Measurements from ENCODE around the gene ADGRG7.

Gene ADGRG7

DNA sequence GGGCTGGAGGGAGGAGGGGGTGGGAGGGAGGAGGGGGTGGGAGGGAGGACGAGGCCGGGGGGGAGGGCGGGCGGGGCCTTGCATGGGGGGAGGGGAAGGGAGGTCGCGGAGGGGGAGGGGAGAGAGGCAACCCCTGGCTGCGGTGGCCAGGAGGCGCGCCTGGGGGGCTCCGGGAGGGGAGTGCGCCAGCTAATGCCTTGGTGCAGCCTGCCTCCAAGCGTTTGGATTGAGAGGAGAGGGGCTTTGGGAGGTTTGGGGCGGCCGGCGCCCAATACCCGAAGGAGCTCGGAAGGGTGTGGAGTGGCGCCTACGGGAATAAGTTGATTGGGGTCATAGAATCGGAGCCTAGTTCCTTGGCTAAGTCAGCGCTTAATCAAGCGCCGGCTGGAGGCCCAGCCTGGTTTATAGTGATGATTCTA is 100.5 kb downstream of the ADGRG7 start:
- no peak for TF ChIP-seq CTCF (IDR thresholded peaks at IDR 0.05; ENCODE audit: extremely low read depth, insufficient read depth, missing control alignments)
- DNase-seq (ENCODE audit: low spot score) = peak; percentile 29
- in situ Hi-C loops (cut with MboI; ENCODE audit: low pct_unique_long_range_greater_than_20kb, low sequenced_read_pairs, unreplicated experiment) = no loop called here

- DNase-seq (ENCODE audit: low spot score) = peak; percentile 73
- in situ Hi-C loops (cut with MboI; ENCODE audit: low pct_unique_long_range_greater_than_20kb, low sequenced_read_pairs, unreplicated experiment) = no loop called here
- peak; percentile 32 for TF ChIP-seq CTCF (IDR thresholded peaks at IDR 0.05; ENCODE audit: extremely low read depth, insufficient read depth, missing control alignments)
These were observed 101.0 kb downstream of the ADGRG7 start for GRCh38 chr3:100710261-100710968.

DNA sequence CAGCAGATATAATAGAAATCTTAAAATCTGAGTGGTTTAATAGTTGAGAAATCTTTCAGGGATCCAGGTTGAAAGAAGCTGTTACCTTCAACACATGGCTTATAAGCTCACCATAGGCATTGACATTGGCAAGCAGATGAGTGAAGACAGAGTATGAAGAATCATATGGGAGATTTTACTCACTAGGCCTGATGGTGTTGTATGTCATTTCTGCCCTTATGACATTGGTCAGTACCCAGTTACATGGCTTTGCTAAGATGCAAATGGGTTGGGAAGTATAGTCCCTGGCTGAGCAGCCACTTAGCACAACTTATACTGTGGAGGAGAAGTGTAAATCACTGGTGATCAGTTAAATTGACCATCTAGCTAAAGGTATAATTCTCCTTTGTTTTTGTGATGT is 105.8 kb downstream of the ADGRG7 start:
- TF ChIP-seq CTCF (IDR thresholded peaks at IDR 0.05; ENCODE audit: extremely low read depth, insufficient read depth, missing control alignments) = no peak
- in situ Hi-C loops (cut with MboI; ENCODE audit: low pct_unique_long_range_greater_than_20kb, low sequenced_read_pairs, unreplicated experiment) = no loop called here
- DNase-seq (ENCODE audit: low spot score) = no peak

DNA sequence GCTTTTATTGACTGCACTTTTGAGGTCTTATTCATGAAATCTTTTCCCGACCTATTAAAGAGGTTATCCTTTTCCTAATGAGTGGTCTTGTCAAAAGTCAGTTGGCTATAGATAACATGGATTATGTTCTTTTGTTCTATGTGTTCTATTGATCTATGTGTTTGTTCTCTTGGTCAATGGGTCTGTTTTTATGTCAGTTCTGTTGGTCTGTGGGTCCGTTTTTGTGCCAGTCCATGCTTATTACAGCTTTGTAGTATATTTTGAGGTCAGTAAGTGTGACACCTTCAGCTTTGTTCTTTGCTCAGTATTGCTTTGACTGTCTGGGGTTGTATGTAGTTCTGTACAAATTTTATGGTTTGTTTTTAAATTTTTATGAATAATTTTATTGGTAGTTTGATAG is 107.7 kb downstream of the ADGRG7 start:
- in situ Hi-C loops (cut with MboI; ENCODE audit: low pct_unique_long_range_greater_than_20kb, low sequenced_read_pairs, unreplicated experiment) = no loop called here
- no peak for TF ChIP-seq CTCF (IDR thresholded peaks at IDR 0.05; ENCODE audit: extremely low read depth, insufficient read depth, missing control alignments)
- no peak for DNase-seq (ENCODE audit: low spot score)

- no peak for TF ChIP-seq CTCF (IDR thresholded peaks at IDR 0.05; ENCODE audit: extremely low read depth, insufficient read depth, missing control alignments)
- DNase-seq (ENCODE audit: low spot score) = no peak
- in situ Hi-C loops (cut with MboI; ENCODE audit: low pct_unique_long_range_greater_than_20kb, low sequenced_read_pairs, unreplicated experiment) = no loop called here
These were observed 108.5 kb downstream of the ADGRG7 start for GRCh38 chr3:100717637-100718487.

- in situ Hi-C loops (cut with MboI; ENCODE audit: low pct_unique_long_range_greater_than_20kb, low sequenced_read_pairs, unreplicated experiment) = no loop called here
These were observed 109.7 kb downstream of the ADGRG7 start for GRCh38 chr3:100719136-100719535.

More at GRCh38 chr3:100719136-100719535, 109.7 kb downstream of the ADGRG7 start:
- TF ChIP-seq CTCF (IDR thresholded peaks at IDR 0.05; ENCODE audit: extremely low read depth, insufficient read depth, missing control alignments) = no peak
- DNase-seq (ENCODE audit: low spot score) = no peak
